Neural cell (in vitro differentiated cells): ENCODE measurements around the gene RUNX3. TPM values are rescaled to one million over a fixed set of nuclear protein-coding genes. Genes with fewer than 3 reads are reported as not detected.

Experiments used
- H2AFZ ChIP-seq: fragments of 200-600, 300-800 bp; sonication (generic), shearing (Covaris generic); 2 replicates; pipeline ENCODE4 v1.6.0; 2014; ENCODE audit warnings: low read depth, mild to moderate bottlenecking, antibody characterized with exemption, low read length, moderate library complexity
- H3F3A ChIP-seq: fragments of 200-600 bp; shearing (Covaris generic); 2 replicates; pipeline ENCODE4 v1.6.1; 2016; ENCODE audit warnings: mild to moderate bottlenecking, moderate library complexity, mixed read lengths, antibody characterized with exemption, low read length; ENCODE audit not compliant: insufficient read depth, poor library complexity, severe bottlenecking
- H3K27ac ChIP-seq: fragments of 200-600, 300-800 bp; sonication (generic), shearing (Covaris generic); 2 replicates; pipeline ENCODE4 v1.5.1; 2014; ENCODE audit warnings: mild to moderate bottlenecking, low read length, moderate library complexity
- H3K27me3 ChIP-seq: fragments of 300-800, 200-600 bp; sonication (generic), shearing (Covaris generic); 2 replicates; pipeline ENCODE4 v1.6.0; 2014; ENCODE audit warnings: mild to moderate bottlenecking, low read depth, low read length, moderate library complexity; ENCODE audit not compliant: insufficient read depth
- H3K36me3 ChIP-seq: fragments of 300-800, 200-600 bp; sonication (generic), shearing (Covaris generic); 2 replicates; pipeline ENCODE4 v1.5.1; 2014; ENCODE audit warnings: mild to moderate bottlenecking, antibody characterized with exemption, low read length, moderate library complexity; ENCODE audit not compliant: insufficient read depth
- H3K4me2 ChIP-seq: fragments of 300-800, 200-600 bp; sonication (generic), shearing (Covaris generic); 2 replicates; pipeline ENCODE4 v1.6.0; 2014; ENCODE audit warnings: mild to moderate bottlenecking, low read length
- H3K4me3 ChIP-seq: fragments of 300-800, 200-600 bp; sonication (generic), shearing (Covaris generic); 2 replicates; pipeline ENCODE4 v1.5.1; 2014; ENCODE audit warnings: mild to moderate bottlenecking, low read length, moderate library complexity
- H3K79me2 ChIP-seq: fragments of 200-600 bp; shearing (Covaris generic); replicated peaks from 2 replicates; pipeline ENCODE4 v1.6.0; 2014; ENCODE audit warnings: mild to moderate bottlenecking, low read length, moderate library complexity; ENCODE audit not compliant: insufficient read depth
- H3K9ac ChIP-seq: fragments of 300-800, 200-600 bp; sonication (generic), shearing (Covaris generic); 2 replicates; pipeline ENCODE4 v1.6.1; 2016; ENCODE audit warnings: mild to moderate bottlenecking, low read length, mixed read lengths
- H3K9me2 ChIP-seq: fragments of 200-600 bp; shearing (Covaris generic); 2 replicates; pipeline ENCODE4 v1.6.1; 2016; ENCODE audit warnings: mild to moderate bottlenecking, low read length, mixed read lengths; ENCODE audit not compliant: insufficient read depth
- H3K9me3 ChIP-seq: fragments of 200-600, 300-800 bp; sonication (generic), shearing (Covaris generic); 2 replicates; pipeline ENCODE4 v1.6.1; 2016; ENCODE audit warnings: mild to moderate bottlenecking, mixed run types, low read length, moderate library complexity, mixed read lengths
- H4K20me1 ChIP-seq: fragments of 200-600 bp; shearing (Covaris generic); 2 replicates; pipeline ENCODE4 v1.6.1; 2016; ENCODE audit warnings: mild to moderate bottlenecking, mixed run types; ENCODE audit not compliant: insufficient read depth
- EP300 ChIP-seq: fragments of 450-650 bp; conservative IDR thresholded peaks from 2 replicates; pipeline ENCODE4 v1.6.1; 2014; ENCODE audit warnings: antibody characterized with exemption, mild to moderate bottlenecking, moderate library complexity; ENCODE audit not compliant: poor library complexity, severe bottlenecking
- EZH2 ChIP-seq: fragments of 200-600, 300-800 bp; shearing (Covaris generic), sonication (generic); IDR thresholded peaks from 2 replicates; pipeline ENCODE4 v1.6.1; 2014; ENCODE audit warnings: antibody characterized with exemption, low read length, borderline replicate concordance, mild to moderate bottlenecking; ENCODE audit not compliant: insufficient read depth, poor library complexity, severe bottlenecking
- MXI1 ChIP-seq: fragments of 450-650 bp; conservative IDR thresholded peaks from 2 replicates; pipeline ENCODE4 v1.6.1; 2014; ENCODE audit warnings: antibody characterized with exemption, mild to moderate bottlenecking; ENCODE audit not compliant: poor library complexity, severe bottlenecking
- POLR2AphosphoS5 ChIP-seq: IDR thresholded peaks from 2 replicates; pipeline ENCODE4 v1.6.1; 2012
- RAD21 ChIP-seq: fragments of 450-650 bp; conservative IDR thresholded peaks from 2 replicates; pipeline ENCODE4 v1.6.1; 2014; ENCODE audit warnings: antibody characterized with exemption, mild to moderate bottlenecking, moderate library complexity
- SMC3 ChIP-seq: fragments of 450-650 bp; conservative IDR thresholded peaks from 2 replicates; pipeline ENCODE4 v1.6.1; 2014; ENCODE audit warnings: antibody characterized with exemption, mild to moderate bottlenecking, moderate library complexity; ENCODE audit not compliant: poor library complexity
- TAF1 ChIP-seq: IDR thresholded peaks from 2 replicates; pipeline ENCODE4 v1.6.1; 2012; ENCODE audit warnings: low read depth
- polyA plus RNA-seq: library from polyadenylated mRNA; depleted of rRNA; stranded (reverse); fragments of >200 nt; gene quantifications from 2 replicates; pipeline ENCODE4 v1.2.3, GENCODE V29; 2014
- TF ChIP-seq, protein P1 (sequence below): fragments of 450-650 bp; IDR thresholded peaks from 2 replicates; pipeline ENCODE4 v1.5.1; 2014; ENCODE audit warnings: antibody characterized with exemption, mild to moderate bottlenecking, moderate library complexity; ENCODE audit not compliant: poor library complexity, severe bottlenecking
- TF ChIP-seq, protein P2 (sequence below): IDR thresholded peaks from 2 replicates; pipeline ENCODE4 v1.6.1; 2012; ENCODE audit warnings: borderline replicate concordance

RUNX3 gene
- polyA plus RNA-seq, 1 donor from 2014 or later: not detected

DNA sequence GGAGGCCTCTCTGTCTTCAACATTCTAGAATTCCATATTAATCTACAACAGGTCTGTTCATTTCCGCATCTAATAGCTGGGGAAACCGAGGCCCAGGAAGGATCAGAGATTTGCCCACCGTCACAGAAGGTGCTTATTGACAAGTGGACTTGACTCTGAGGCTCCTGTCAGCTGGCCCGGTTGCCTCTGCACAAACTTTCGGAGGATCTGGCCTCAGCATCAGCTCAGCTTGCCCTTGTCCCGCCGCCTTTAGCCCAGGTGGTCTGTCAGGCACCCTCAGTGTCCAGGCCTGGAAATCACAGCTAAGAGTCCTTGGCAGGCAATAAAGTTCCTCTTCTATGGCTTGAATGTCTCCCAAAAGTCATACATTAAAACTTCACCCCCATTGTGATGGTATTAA lies 8.2 kb upstream of the RUNX3 start:
- H3K9me2 ChIP-seq: no peaks in the 10 kb centered on the region
- H3K27ac ChIP-seq: no peak overlapping the region
- no peaks in the 10 kb centered on the region for H4K20me1 ChIP-seq
- no peak overlapping the region for H3K4me3 ChIP-seq
- peaks cover 25% of the 10 kb centered on the region for H3K27me3 ChIP-seq
- H3K79me2 ChIP-seq: no peaks in the 10 kb centered on the region
- TF ChIP-seq EP300 (no peak), RAD21 (no peak), MXI1 (no peak), EZH2 (no peak), SMC3 (no peak), POLR2AphosphoS5 (no peak), TAF1 (no peak)
- TF ChIP-seq, protein P1, sequence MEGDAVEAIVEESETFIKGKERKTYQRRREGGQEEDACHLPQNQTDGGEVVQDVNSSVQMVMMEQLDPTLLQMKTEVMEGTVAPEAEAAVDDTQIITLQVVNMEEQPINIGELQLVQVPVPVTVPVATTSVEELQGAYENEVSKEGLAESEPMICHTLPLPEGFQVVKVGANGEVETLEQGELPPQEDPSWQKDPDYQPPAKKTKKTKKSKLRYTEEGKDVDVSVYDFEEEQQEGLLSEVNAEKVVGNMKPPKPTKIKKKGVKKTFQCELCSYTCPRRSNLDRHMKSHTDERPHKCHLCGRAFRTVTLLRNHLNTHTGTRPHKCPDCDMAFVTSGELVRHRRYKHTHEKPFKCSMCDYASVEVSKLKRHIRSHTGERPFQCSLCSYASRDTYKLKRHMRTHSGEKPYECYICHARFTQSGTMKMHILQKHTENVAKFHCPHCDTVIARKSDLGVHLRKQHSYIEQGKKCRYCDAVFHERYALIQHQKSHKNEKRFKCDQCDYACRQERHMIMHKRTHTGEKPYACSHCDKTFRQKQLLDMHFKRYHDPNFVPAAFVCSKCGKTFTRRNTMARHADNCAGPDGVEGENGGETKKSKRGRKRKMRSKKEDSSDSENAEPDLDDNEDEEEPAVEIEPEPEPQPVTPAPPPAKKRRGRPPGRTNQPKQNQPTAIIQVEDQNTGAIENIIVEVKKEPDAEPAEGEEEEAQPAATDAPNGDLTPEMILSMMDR: no peak
- TF ChIP-seq, protein P2, sequence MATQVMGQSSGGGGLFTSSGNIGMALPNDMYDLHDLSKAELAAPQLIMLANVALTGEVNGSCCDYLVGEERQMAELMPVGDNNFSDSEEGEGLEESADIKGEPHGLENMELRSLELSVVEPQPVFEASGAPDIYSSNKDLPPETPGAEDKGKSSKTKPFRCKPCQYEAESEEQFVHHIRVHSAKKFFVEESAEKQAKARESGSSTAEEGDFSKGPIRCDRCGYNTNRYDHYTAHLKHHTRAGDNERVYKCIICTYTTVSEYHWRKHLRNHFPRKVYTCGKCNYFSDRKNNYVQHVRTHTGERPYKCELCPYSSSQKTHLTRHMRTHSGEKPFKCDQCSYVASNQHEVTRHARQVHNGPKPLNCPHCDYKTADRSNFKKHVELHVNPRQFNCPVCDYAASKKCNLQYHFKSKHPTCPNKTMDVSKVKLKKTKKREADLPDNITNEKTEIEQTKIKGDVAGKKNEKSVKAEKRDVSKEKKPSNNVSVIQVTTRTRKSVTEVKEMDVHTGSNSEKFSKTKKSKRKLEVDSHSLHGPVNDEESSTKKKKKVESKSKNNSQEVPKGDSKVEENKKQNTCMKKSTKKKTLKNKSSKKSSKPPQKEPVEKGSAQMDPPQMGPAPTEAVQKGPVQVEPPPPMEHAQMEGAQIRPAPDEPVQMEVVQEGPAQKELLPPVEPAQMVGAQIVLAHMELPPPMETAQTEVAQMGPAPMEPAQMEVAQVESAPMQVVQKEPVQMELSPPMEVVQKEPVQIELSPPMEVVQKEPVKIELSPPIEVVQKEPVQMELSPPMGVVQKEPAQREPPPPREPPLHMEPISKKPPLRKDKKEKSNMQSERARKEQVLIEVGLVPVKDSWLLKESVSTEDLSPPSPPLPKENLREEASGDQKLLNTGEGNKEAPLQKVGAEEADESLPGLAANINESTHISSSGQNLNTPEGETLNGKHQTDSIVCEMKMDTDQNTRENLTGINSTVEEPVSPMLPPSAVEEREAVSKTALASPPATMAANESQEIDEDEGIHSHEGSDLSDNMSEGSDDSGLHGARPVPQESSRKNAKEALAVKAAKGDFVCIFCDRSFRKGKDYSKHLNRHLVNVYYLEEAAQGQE: no peak
- H2AFZ ChIP-seq: no peak overlapping the region
- no peak overlapping the region for H3K9ac ChIP-seq
- H3F3A ChIP-seq: no peaks in the 10 kb centered on the region
- H3K9me3 ChIP-seq: no peaks in the 10 kb centered on the region
- no peak overlapping the region for H3K4me2 ChIP-seq
- H3K36me3 ChIP-seq: no peaks in the 10 kb centered on the region

DNA sequence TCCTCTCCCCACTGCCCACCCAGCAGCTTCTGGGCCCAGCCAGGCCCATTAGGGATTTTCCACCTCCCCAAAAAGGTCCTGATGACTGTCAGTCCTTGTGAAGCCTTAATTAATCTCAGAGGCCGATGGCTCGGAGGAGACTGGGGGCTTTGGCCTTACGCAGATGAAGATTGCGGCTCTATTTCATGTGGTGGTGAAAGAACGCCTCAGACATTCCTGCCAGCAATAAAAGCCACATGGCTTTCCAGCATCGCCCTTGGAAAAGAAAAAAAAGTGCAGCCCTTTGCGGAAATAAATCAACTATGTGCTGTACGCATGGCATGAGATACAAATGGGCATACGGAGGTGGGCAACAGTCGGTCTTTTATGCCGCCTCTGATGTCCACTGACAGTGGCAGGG lies 6.6 kb upstream of the RUNX3 start:
- Histone ChIP-seq H4K20me1 (no peaks in the 10 kb centered on the region), H3K27ac (no peak overlapping the region), H3K79me2 (no peaks in the 10 kb centered on the region), H3K9me3 (no peaks in the 10 kb centered on the region), H2AFZ (no peak overlapping the region), H3F3A (no peaks in the 10 kb centered on the region), H3K36me3 (no peaks in the 10 kb centered on the region), H3K4me2 (no peak overlapping the region), H3K9me2 (no peaks in the 10 kb centered on the region), H3K9ac (no peak overlapping the region), H3K4me3 (no peak overlapping the region), H3K27me3 (peaks cover 39% of the 10 kb centered on the region)
- TF ChIP-seq TAF1: no peak
- TF ChIP-seq, protein P2: no peak
- no peak for TF ChIP-seq POLR2AphosphoS5
- no peak for TF ChIP-seq EZH2
- no peak for TF ChIP-seq EP300
- TF ChIP-seq, protein P1: no peak
- no peak for TF ChIP-seq SMC3
- TF ChIP-seq RAD21: no peak
- no peak for TF ChIP-seq MXI1
